Tibial artery (tissue), 4 donors: ENCODE data around the gene NCAPD3.
"Not testable (repeated sequence)": the region's sequence is repeated elsewhere in the genome, so short reads cannot be mapped to it uniquely, and the experiment has no call there.

Experiments
- DNase-seq, 2 donors: peaks; one replicate each; pipeline ENCODE4 v3.0.0-alpha.2; 2019
- H3K27ac ChIP-seq, 2 donors: fragments of 200-600 bp; sonication (generic) in 1 of 2; 1 replicate in 1 of 2; 2 replicates in 1 of 2; pipeline ENCODE4 v1.5.1; 2018 to 2019; ENCODE audit warnings: mild to moderate bottlenecking in 1 of 2
- H3K27me3 ChIP-seq, 2 donors: fragments of 200-600 bp; sonication (generic) in 1 of 2; one replicate each; pipeline versions ENCODE4 v1.5.1 to v1.6.0; 2016 to 2019
- H3K36me3 ChIP-seq, 3 donors: fragments of 200-600 bp; sonication (generic) in 2 of 3; one replicate each; pipeline ENCODE4 v1.5.1; 2016 to 2019; ENCODE audit warnings: mild to moderate bottlenecking in 2 of 3
- H3K4me1 ChIP-seq, 4 donors: fragments of 200-600 bp; sonication (generic) in 2 of 4; 1 replicate in 3 of 4; 2 replicates in 1 of 4; pipeline ENCODE4 v1.5.1; 2016 to 2019
- H3K4me3 ChIP-seq, 2 donors: fragments of 200-600 bp; sonication (generic) in 1 of 2; 1 replicate in 1 of 2; 2 replicates in 1 of 2; pipeline ENCODE4 v1.5.1; 2018 to 2019; ENCODE audit warnings: mild to moderate bottlenecking in 2 of 2
- H3K9me3 ChIP-seq, 3 donors: fragments of 200-600 bp; sonication (generic) in 1 of 3; one replicate each; pipeline ENCODE4 v1.5.1; 2016 to 2019
- CTCF ChIP-seq, 2 experiments: fragments of 200-600 bp in 1 of 2; fragments of 450-650 bp in 1 of 2; IDR thresholded peaks; one replicate each; pipeline ENCODE4 v1.5.1; 2017 to 2019; ENCODE audit warnings: antibody characterized with exemption in 2 of 2, mild to moderate bottlenecking in 1 of 2, moderate library complexity in 1 of 2
- intact Hi-C: fragments of 100-400 bp; cut with DNase I; formaldehyde crosslinking; loops from one replicate; pipeline ENCODE4 v1.15.0; 2023; ENCODE audit warnings: low total_unique reads

NCAPD3 gene

GRCh38 chr11:134120143-134120850 is 103.5 kb downstream of the NCAPD3 start:
- intact Hi-C loops, result no loop called here
- Histone ChIP-seq H3K36me3 (no peaks in the 10 kb centered on the region), H3K4me1 (peaks cover 0 to 78% (median 37%) of the 10 kb centered on the region in 4 donors), H3K9me3 (no peaks in the 10 kb centered on the region), H3K4me3 (peak overlapping the region; percentile 28 to 46), H3K27ac (peak overlapping the region; percentile 82 to 85), H3K27me3 (no peaks in the 10 kb centered on the region)
- TF ChIP-seq CTCF (IDR thresholded peaks at IDR 0.05), result no peak
- DNase-seq, result peak; percentile 71 to 91

GRCh38 chr11:134119094-134119493 is 104.7 kb downstream of the NCAPD3 start:
- no peak for DNase-seq
- no peak overlapping the region for H3K4me3 ChIP-seq
- no peak for TF ChIP-seq CTCF (IDR thresholded peaks at IDR 0.05)
- H3K27me3 ChIP-seq, result no peaks in the 10 kb centered on the region
- H3K4me1 ChIP-seq, result peaks cover 0 to 71% (median 32%) of the 10 kb centered on the region in 4 donors
- H3K9me3 ChIP-seq, result no peaks in the 10 kb centered on the region
- no peaks in the 10 kb centered on the region for H3K36me3 ChIP-seq
- H3K27ac ChIP-seq, result peak overlapping the region; percentile 82 to 85
- intact Hi-C loops, result no loop called here

- H3K4me1 ChIP-seq, result peaks cover 0 to 60% (median 26%) of the 10 kb centered on the region in 4 donors
- H3K36me3 ChIP-seq, result no peaks in the 10 kb centered on the region
- TF ChIP-seq CTCF (IDR thresholded peaks at IDR 0.05), result no peak
- no peak overlapping the region for H3K4me3 ChIP-seq
- H3K27me3 ChIP-seq, result no peaks in the 10 kb centered on the region
- no peak for DNase-seq
- intact Hi-C loops, result no loop called here
- no peaks in the 10 kb centered on the region for H3K9me3 ChIP-seq
- peak overlapping the region; percentile 82 to 85 for H3K27ac ChIP-seq
Measured at GRCh38 chr11:134118006-134118405, 105.8 kb downstream of the NCAPD3 start.

GRCh38 chr11:134116210-134116609 is 107.6 kb downstream of the NCAPD3 start:
- no peak for TF ChIP-seq CTCF (IDR thresholded peaks at IDR 0.05)
- Histone ChIP-seq H3K9me3 (no peaks in the 10 kb centered on the region), H3K4me3 (no peak overlapping the region), H3K27me3 (no peaks in the 10 kb centered on the region), H3K27ac (no peak overlapping the region), H3K36me3 (no peaks in the 10 kb centered on the region), H3K4me1 (peaks cover 0 to 42% (median 10%) of the 10 kb centered on the region in 4 donors)
- no peak for DNase-seq
- intact Hi-C loops, result no loop called here

- H3K27ac ChIP-seq, H3K4me3 ChIP-seq, intact Hi-C loops, H3K9me3 ChIP-seq, H3K36me3 ChIP-seq, H3K27me3 ChIP-seq, DNase-seq: not testable (repeated sequence)
- peaks cover 0 to 24% (median 2%) of the 10 kb centered on the region in 4 donors for H3K4me1 ChIP-seq
Measured at GRCh38 chr11:134113787-134114186, 110.0 kb downstream of the NCAPD3 start.

- H3K27ac ChIP-seq, result no peak overlapping the region
- DNase-seq, result no peak
- intact Hi-C loops, result no loop called here
- no peak for TF ChIP-seq CTCF (IDR thresholded peaks at IDR 0.05)
- H3K4me3 ChIP-seq, result no peak overlapping the region
- H3K36me3 ChIP-seq, result no peaks in the 10 kb centered on the region
- H3K9me3 ChIP-seq, result peaks cover 0 to 6% (median 0%) of the 10 kb centered on the region in 3 donors
- no peaks in the 10 kb centered on the region for H3K27me3 ChIP-seq
- no peaks in the 10 kb centered on the region for H3K4me1 ChIP-seq
Measured at GRCh38 chr11:134110252-134110815, 113.4 kb downstream of the NCAPD3 start.
